ENCODE results near the gene DNAJB13. TPM values are rescaled to one million over a fixed set of nuclear protein-coding genes. Genes with fewer than 3 reads are reported as not detected.

Gene DNAJB13
- total RNA-seq, 2 donors from 2014 or later: 1.8 TPM; not detected in 1

DNA sequence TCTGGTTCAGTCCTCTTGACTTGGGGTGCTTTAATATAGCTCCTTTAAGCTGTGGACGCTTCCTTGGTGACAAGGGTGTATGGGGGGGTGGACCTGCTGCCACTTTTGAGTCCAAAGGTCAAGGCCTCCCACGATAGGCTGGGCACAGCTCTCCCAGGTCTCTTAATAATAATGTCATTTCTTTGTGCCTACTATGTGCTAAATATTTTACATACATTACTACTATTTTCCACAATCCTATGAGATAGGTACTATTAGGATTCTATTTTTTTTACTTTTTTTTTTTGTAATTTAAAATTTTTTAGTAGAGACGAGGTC is 58.4 kb downstream of the DNAJB13 start:
- no peak for TF ChIP-seq CTCF (IDR thresholded peaks at IDR 0.05)
- Histone ChIP-seq H3K4me1 (ENCODE audit: control insufficient read depth in 1 of 2, low read depth in 2 of 2) (no peaks in the 10 kb centered on the region), H3K4me3 (no peak overlapping the region), H3K36me3 (no peaks in the 10 kb centered on the region), H3K9me3 (no peaks in the 10 kb centered on the region), H3K27ac (no peak overlapping the region), H3K27me3 (replicated peaks; ENCODE audit: insufficient read depth) (no peaks in the 10 kb centered on the region)
- no peak for ATAC-seq (ENCODE audit: insufficient number of reproducible peaks, low FRiP score, low read depth)
- DNase-seq (ENCODE audit: low spot score): no peak

GRCh38 chr11:74009675-74010305 is 59.0 kb downstream of the DNAJB13 start:
- TF ChIP-seq CTCF (IDR thresholded peaks at IDR 0.05): no peak

DNA sequence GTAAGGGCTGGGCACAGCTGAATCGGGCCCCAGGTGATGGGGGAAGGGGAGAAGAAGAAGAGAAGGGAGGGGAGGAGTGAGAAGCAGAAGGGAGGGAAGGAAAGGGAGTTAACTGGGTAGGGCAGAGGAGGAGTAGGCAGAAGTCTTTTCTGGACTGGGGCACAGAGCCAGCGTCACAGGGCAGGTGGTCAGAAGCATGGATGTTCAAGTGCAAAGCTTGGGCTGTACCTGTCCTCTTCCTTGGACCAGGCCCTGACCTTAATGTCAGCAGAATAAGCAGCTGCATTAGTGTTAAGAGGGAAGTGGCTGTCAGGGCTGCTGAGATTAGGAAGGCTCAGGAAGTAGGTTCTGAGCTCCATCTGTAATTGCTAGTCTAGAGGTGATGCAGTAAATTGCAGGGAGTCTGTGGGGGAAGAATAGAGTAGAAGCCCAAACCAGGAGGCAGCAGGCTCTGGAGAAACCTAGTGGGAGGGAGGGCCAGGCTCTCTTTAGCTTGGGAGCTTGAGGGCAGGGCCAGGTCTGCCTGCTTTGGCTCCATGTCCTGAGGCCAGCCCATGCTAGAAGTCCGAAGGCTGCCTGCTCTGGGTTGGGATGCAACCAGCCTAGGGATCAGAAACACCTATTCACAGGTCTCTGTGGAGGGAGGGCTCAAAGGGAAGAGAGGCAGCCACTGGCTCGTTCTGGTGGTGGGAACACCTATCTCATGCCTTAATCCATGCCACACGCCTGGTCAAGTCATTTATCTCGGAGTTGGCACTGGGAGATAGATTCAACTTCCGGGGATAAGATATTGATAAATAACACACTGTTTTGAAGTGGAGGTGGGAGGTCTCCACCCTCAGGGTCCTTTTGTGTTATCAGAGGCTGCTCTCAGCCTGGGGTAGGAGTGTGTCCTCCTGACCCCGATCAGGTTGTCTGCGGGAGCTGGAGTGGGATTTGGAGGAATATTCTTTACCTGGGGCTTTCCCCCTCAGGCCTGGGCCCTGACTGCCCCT is 59.8 kb downstream of the DNAJB13 start:
- ATAC-seq (ENCODE audit: insufficient number of reproducible peaks, low FRiP score, low read depth) (no peak), DNase-seq (ENCODE audit: low spot score) (no peak)
- no peak overlapping the region for H3K4me3 ChIP-seq
- H3K9me3 ChIP-seq: no peaks in the 10 kb centered on the region
- H3K27me3 ChIP-seq (replicated peaks; ENCODE audit: insufficient read depth): no peaks in the 10 kb centered on the region
- H3K4me1 ChIP-seq (ENCODE audit: control insufficient read depth in 1 of 2, low read depth in 2 of 2): no peaks in the 10 kb centered on the region
- no peak overlapping the region for H3K27ac ChIP-seq
- H3K36me3 ChIP-seq: no peaks in the 10 kb centered on the region
- no peak for TF ChIP-seq CTCF (IDR thresholded peaks at IDR 0.05)

More at GRCh38 chr11:74009675-74010305, 59.0 kb downstream of the DNAJB13 start:
- Histone ChIP-seq H3K9me3 (no peaks in the 10 kb centered on the region), H3K4me1 (ENCODE audit: control insufficient read depth in 1 of 2, low read depth in 2 of 2) (no peaks in the 10 kb centered on the region), H3K36me3 (no peaks in the 10 kb centered on the region), H3K27ac (no peak overlapping the region), H3K4me3 (no peak overlapping the region), H3K27me3 (replicated peaks; ENCODE audit: insufficient read depth) (no peaks in the 10 kb centered on the region)
- DNase-seq (ENCODE audit: low spot score) (no peak), ATAC-seq (ENCODE audit: insufficient number of reproducible peaks, low FRiP score, low read depth) (no peak)

DNA sequence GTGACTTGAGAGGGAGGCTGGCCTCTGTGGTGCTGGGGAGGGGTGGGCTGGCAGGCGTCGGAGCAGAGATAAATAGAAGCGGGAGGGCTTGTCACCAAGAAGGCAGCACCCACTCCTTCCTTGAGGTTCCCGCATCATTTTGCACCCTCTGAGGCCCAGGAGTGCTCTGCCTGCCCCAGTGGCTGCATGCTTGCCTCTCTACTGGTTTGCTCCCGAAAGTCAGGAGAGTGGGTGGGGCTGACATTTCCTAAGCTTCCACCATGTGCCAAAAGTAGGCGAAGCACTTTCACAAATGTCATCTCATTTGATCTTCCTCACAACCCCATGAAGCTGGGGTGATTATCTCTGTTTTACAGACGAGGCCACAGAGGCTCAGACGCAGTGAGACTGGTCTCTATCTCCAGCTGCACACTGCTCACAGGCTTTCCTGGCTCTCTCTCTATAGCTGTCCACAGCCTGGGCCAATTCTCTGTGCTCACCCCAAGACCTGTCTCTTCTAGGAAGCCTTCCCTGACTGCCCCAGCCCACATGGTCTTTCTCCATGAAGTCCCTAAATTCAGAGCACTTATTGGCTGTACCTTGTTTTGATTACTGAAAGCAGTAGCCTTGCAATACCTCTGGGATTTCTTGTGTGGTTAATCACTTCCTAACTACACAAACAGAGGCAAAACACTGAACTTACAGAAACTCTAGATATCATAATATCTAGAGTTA is 60.7 kb downstream of the DNAJB13 start:
- DNase-seq (ENCODE audit: low spot score): no peak
- Histone ChIP-seq H3K4me1 (ENCODE audit: control insufficient read depth in 1 of 2, low read depth in 2 of 2) (no peaks in the 10 kb centered on the region), H3K4me3 (no peak overlapping the region), H3K27me3 (replicated peaks; ENCODE audit: insufficient read depth) (no peaks in the 10 kb centered on the region), H3K36me3 (no peaks in the 10 kb centered on the region), H3K9me3 (no peaks in the 10 kb centered on the region), H3K27ac (no peak overlapping the region)
- TF ChIP-seq CTCF (IDR thresholded peaks at IDR 0.05): no peak
- no peak for ATAC-seq (ENCODE audit: insufficient number of reproducible peaks, low FRiP score, low read depth)
